Measurements from ENCODE around the gene CDRT15L2.
"Not testable (repeated sequence)": the region's sequence is repeated elsewhere in the genome, so short reads cannot be mapped to it uniquely, and the experiment has no call there.

The CDRT15L2 gene

DNA sequence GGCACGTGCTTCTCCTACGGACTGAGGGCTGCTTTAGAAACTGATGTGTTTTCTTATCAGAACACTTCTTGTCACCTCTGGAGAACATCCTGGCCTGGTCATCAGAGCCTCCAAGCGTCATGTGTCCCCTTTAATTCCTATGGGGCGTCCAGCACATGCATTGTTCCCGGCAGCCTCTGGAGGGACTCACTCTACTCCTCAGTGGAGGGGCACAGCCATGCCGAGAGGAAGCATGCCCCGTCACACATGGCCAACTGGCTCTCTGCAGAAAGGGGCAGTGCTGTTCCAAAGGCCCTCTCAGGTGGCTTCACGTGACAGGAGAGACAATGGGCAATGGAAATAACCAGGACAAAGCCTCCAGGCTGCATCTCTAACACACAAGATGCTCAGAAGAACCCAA lies 31.8 kb downstream of the CDRT15L2 start:
- TF ChIP-seq, protein P1, sequence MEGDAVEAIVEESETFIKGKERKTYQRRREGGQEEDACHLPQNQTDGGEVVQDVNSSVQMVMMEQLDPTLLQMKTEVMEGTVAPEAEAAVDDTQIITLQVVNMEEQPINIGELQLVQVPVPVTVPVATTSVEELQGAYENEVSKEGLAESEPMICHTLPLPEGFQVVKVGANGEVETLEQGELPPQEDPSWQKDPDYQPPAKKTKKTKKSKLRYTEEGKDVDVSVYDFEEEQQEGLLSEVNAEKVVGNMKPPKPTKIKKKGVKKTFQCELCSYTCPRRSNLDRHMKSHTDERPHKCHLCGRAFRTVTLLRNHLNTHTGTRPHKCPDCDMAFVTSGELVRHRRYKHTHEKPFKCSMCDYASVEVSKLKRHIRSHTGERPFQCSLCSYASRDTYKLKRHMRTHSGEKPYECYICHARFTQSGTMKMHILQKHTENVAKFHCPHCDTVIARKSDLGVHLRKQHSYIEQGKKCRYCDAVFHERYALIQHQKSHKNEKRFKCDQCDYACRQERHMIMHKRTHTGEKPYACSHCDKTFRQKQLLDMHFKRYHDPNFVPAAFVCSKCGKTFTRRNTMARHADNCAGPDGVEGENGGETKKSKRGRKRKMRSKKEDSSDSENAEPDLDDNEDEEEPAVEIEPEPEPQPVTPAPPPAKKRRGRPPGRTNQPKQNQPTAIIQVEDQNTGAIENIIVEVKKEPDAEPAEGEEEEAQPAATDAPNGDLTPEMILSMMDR (IDR thresholded peaks at IDR 0.05; ENCODE audit: control insufficient read depth, insufficient read depth, low read depth, low read length, missing control alignments) = no peak
- no peak overlapping the region for H3K4me3 ChIP-seq (ENCODE audit: control insufficient read depth, low read depth, low read length)
- no peak for DNase-seq (ENCODE audit: low read depth)

DNA sequence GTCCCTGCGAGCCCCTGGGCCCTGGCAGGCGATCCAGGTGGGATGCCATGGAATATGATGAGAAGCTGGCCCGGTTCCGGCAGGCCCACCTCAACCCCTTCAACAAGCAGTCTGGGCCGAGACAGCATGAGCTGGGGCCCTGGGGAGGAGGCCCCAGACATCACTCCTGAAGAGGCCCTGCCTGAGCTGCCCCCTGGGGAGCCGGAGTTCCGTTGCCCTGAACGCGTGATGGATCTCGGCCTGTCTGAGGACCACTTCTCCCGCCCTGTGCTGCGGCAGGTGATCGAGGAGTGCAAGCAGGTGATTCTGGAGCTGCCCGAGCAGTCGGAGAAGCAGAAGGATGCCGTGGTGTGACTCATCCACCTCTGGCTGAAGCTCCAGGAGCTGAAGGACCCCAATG lies 33.1 kb downstream of the CDRT15L2 start:
- DNase-seq (ENCODE audit: low read depth) = no peak
- TF ChIP-seq, protein P1 (IDR thresholded peaks at IDR 0.05; ENCODE audit: control insufficient read depth, insufficient read depth, low read depth, low read length, missing control alignments) = no peak
- no peak overlapping the region for H3K4me3 ChIP-seq (ENCODE audit: control insufficient read depth, low read depth, low read length)

DNA sequence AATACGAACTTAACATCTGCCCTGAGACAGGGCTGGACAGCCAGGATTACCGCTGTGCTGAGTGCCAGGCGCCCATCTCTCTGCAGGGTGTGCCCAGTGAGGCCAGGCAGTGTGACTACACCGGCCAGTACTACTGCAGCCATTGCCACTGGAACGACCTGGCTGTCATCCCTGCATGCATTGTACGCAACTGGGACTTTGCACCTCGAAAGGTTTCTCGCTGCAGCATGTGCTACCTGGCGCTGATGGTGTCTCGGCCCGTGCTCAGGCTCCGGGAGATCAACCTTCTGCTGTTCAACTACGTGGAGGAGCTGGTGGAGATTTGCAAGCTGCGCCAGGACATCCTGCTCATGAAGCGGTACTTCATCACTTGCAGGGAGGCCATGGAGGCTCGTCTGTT lies 33.7 kb downstream of the CDRT15L2 start:
- no peak overlapping the region for H3K4me3 ChIP-seq (ENCODE audit: control insufficient read depth, low read depth, low read length)
- no peak for DNase-seq (ENCODE audit: low read depth)
- TF ChIP-seq, protein P1 (IDR thresholded peaks at IDR 0.05; ENCODE audit: control insufficient read depth, insufficient read depth, low read depth, low read length, missing control alignments) = no peak

DNA sequence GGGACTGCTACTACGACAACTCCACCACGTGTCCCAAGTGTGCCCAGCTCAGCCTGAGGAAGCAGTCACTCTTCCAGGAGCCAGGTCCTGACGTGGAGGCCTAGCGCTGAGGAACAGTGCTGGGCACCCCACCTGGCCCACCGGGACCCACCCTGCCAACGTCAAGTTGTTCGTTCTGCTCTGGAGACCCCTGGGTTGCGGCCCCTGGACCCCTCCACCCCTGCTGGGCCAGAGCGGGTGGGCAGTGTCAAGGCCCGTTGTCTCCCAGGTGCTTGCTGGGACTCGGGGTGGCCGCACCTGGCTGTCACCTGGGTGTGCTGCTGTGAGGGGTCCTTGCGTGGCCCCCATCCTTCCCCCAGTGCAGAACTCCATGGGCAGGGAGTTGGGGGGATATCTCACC lies 34.4 kb downstream of the CDRT15L2 start:
- H3K4me3 ChIP-seq (ENCODE audit: control insufficient read depth, low read depth, low read length) = no peak overlapping the region
- TF ChIP-seq, protein P1 (IDR thresholded peaks at IDR 0.05; ENCODE audit: control insufficient read depth, insufficient read depth, low read depth, low read length, missing control alignments) = no peak
- no peak for DNase-seq (ENCODE audit: low read depth)

DNA sequence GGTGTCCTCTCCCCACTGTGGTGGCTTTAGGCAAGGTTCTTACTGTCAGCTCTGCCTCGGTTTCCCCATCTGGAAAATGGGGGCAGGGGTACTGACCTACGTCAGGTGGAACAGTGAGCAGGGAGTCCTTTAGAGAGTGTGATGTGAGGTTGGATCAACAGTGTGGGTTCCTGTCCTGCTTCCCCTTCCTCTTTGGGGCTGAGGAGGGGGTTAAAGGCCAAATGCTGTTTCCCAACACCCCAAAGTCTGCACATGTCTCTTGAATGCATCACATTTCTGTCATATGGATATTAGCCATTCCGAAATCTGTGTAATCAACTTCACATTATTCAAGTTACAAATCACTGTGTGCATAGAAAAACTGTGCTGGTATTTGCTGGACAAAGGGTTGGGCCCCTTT lies 35.9 kb downstream of the CDRT15L2 start:
- H3K4me3 ChIP-seq (ENCODE audit: control insufficient read depth, low read depth, low read length); DNase-seq (ENCODE audit: low read depth): not testable (repeated sequence)

Data from AG09309 (cell line).